Kidney (tissue), 14 donors: Measurements from ENCODE around the gene RNGTT. TPM values are rescaled to one million over a fixed set of nuclear protein-coding genes. Genes with fewer than 3 reads are reported as not detected.
"Not testable (repeated sequence)": the region's sequence is repeated elsewhere in the genome, so short reads cannot be mapped to it uniquely, and the experiment has no call there.

Experiments
- DNase-seq, 5 donors: peaks; one replicate each; pipeline ENCODE4 v3.0.0-alpha.2; 2013 to 2020
- FAIRE-seq: peaks from 2 replicates; lab custom pipeline; 2012; peaks lifted over from hg19 to GRCh38; lab: Jason Lieb, UNC
- H3K27ac ChIP-seq, 2 donors: one replicate each; pipeline ENCODE4 v1.7.0; 2013; ENCODE audit warnings: low read depth in 2 of 2, low read length in 2 of 2, inconsistent platforms in 1 of 2
- H3K27me3 ChIP-seq: one replicate; pipeline ENCODE4 v1.7.1; 2013; ENCODE audit warnings: low read length, inconsistent platforms; ENCODE audit not compliant: control insufficient read depth, insufficient read depth
- H3K36me3 ChIP-seq, 3 donors: one replicate each; pipeline versions ENCODE4 v1.7.0 to v1.7.1; 2013; ENCODE audit warnings: low read length in 3 of 3, control low read depth in 1 of 3, inconsistent platforms in 1 of 3; ENCODE audit not compliant: insufficient read depth in 3 of 3, control insufficient read depth in 2 of 3
- H3K4me1 ChIP-seq, 3 donors: one replicate each; pipeline versions ENCODE4 v1.7.0 to v1.7.1; 2013; ENCODE audit warnings: low read length in 3 of 3, inconsistent platforms in 1 of 3, low read depth in 1 of 3; ENCODE audit not compliant: control insufficient read depth in 2 of 3, insufficient read depth in 2 of 3
- H3K4me3 ChIP-seq, 3 donors: one replicate each; pipeline versions ENCODE4 v1.7.0 to v1.8.1; 2013; ENCODE audit warnings: low read length in 3 of 3, control low read depth in 1 of 3, inconsistent platforms in 1 of 3
- H3K9ac ChIP-seq, 3 donors: one replicate each; pipeline versions ENCODE4 v1.7.0 to v1.7.1; 2013; ENCODE audit warnings: low read length in 3 of 3, control low read depth in 1 of 3, inconsistent platforms in 1 of 3
- H3K9me3 ChIP-seq, 3 donors: one replicate each; pipeline versions ENCODE4 v1.7.0 to v1.7.1; 2013; ENCODE audit warnings: low read length in 3 of 3, control low read depth in 1 of 3, inconsistent platforms in 1 of 3; ENCODE audit not compliant: control insufficient read depth in 2 of 3, insufficient read depth in 1 of 3
- intact Hi-C: fragments of 100-400 bp; cut with DNase I; formaldehyde crosslinking; loops from one replicate; pipeline ENCODE4 v1.11.1; 2022
- polyA plus RNA-seq: library from polyadenylated mRNA; stranded (reverse); fragments of 350-450 nt; fragmentation: Illumina TruSeq; extraction: RNeasy Lipid Tissue Mini Kit (QIAGEN cat#74804); gene quantifications from one replicate; pipeline ENCODE4 v1.2.3, GENCODE V29; 2014; ENCODE audit warnings: low read depth, low replicate concordance; ENCODE audit not compliant: insufficient read depth
- total RNA-seq: library from RNA; stranded (reverse); fragmentation: NEBNext Ultra II Directional; extraction: Animal tissue kit (Norgen Biotek cat#: 25700); gene quantifications from one replicate; pipeline ENCODE4 v1.2.1, GENCODE V29; 2021
- TF ChIP-seq, protein P1 (sequence below): IDR thresholded peaks from 3 replicates; pipeline ENCODE4 v1.5.1; 2012; ENCODE audit warnings: mild to moderate bottlenecking, moderate library complexity, borderline replicate concordance; ENCODE audit not compliant: insufficient read depth; ENCODE audit errors: extremely low read depth
- donor health status: control.
- donor health status: control.
- donor health status: control.
- donor health status: control.
- donor health status: control.
- donor health status: DM: yes; HTN: yes; CAD: no.
- donor health status: Normal renal cell carcinoma (clear cell type).

The RNGTT gene
- total and polyA plus RNA-seq, 2 donors from 2014 or later, result 5.4 to 13.8 TPM

- Histone ChIP-seq H3K36me3 (no peaks in the 10 kb centered on the region), H3K4me1 (no peaks in the 10 kb centered on the region), H3K27me3 (no peaks in the 10 kb centered on the region), H3K27ac (no peak overlapping the region), H3K4me3 (no peak overlapping the region), H3K9ac (no peak overlapping the region), H3K9me3 (no peaks in the 10 kb centered on the region)
- intact Hi-C loops, result no loop called here
- TF ChIP-seq, protein P1, sequence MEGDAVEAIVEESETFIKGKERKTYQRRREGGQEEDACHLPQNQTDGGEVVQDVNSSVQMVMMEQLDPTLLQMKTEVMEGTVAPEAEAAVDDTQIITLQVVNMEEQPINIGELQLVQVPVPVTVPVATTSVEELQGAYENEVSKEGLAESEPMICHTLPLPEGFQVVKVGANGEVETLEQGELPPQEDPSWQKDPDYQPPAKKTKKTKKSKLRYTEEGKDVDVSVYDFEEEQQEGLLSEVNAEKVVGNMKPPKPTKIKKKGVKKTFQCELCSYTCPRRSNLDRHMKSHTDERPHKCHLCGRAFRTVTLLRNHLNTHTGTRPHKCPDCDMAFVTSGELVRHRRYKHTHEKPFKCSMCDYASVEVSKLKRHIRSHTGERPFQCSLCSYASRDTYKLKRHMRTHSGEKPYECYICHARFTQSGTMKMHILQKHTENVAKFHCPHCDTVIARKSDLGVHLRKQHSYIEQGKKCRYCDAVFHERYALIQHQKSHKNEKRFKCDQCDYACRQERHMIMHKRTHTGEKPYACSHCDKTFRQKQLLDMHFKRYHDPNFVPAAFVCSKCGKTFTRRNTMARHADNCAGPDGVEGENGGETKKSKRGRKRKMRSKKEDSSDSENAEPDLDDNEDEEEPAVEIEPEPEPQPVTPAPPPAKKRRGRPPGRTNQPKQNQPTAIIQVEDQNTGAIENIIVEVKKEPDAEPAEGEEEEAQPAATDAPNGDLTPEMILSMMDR, result no peak
- FAIRE-seq, result no peak
- DNase-seq, result peak in 1 of 5 donors; percentile 4
These were observed 177.9 kb downstream of the RNGTT start for GRCh38 chr6:88785478-88785877.

DNA sequence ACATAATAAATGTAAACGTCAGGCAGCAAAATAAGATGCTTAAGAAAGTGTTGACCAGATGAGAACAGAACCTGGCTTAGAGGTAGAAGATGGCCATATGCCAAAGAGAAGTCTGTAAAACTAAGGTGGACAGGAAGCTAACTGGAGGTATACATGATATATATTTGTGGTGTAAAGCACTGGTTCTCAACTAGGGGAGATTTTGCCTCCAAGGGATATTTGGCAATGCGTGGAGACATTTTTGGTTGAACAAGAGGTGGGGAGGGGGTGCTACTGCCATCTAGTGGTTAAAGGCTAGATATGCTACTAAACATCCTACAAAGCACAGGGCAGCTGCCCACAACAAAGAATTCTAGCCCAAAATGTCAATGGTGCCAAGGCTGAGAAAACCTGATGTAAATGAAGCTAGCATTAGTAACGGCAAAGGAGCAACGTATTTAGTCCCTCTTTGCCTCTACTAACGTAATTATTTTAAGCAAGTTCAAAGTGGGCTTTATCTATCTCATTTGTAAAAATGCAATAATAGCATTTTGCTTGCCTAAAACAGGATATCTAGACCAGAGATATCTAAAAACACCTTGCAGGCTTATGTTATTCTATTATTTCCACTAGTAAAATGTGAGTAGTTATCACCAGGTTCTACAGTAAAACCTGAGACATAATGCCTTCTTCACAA, 182.6 kb downstream of the RNGTT start:
- Histone ChIP-seq H3K9ac (no peak overlapping the region), H3K4me1 (no peaks in the 10 kb centered on the region), H3K4me3 (no peak overlapping the region), H3K36me3 (no peaks in the 10 kb centered on the region), H3K27ac (no peak overlapping the region), H3K27me3 (no peaks in the 10 kb centered on the region), H3K9me3 (no peaks in the 10 kb centered on the region)
- peak in 3 of 5 donors; percentile 50 to 81 (median 62) for DNase-seq
- TF ChIP-seq, protein P1, result peak; percentile 66
- intact Hi-C loops, result no loop called here
- no peak for FAIRE-seq

DNA sequence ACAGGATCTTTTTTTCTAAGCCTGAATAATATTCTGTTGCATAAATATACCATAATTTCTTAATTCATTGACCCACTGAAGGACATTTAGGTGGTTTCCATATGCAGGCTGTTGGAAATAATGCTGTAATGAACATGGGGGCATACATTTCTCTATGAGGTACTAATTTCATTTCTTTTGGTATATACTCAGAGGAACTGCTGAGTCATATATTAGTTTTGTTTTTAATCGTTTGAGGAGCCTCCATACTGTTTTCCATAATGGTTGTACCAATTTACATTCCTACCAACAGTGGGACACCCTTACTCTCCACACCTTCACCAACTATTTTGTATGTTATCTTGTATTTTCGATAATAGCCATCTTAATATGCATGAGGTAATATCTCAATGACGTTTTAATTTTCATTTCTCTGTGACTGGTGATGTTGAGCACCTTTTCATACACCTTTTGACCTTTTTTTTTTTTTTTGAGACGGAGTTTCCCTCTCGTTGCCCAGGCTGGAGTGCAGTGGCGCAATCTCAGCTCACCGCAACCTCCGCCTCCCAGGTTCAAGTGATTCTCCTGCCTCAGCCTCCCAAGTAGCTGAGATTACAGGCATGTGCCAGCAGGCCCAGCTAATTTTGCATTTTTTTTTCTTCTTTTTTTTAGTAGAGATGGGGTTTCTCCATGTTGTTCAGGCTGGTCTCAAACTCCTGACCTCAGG, 187.4 kb downstream of the RNGTT start:
- TF ChIP-seq, protein P1, result no peak
- FAIRE-seq (no peak), DNase-seq (no peak)
- Histone ChIP-seq H3K27me3 (no peaks in the 10 kb centered on the region), H3K4me1 (no peaks in the 10 kb centered on the region), H3K4me3 (no peak overlapping the region), H3K9ac (no peak overlapping the region), H3K9me3 (no peaks in the 10 kb centered on the region), H3K27ac (no peak overlapping the region), H3K36me3 (no peaks in the 10 kb centered on the region)
- intact Hi-C loops, result no loop called here

- H3K4me3 ChIP-seq, H3K27me3 ChIP-seq, FAIRE-seq, DNase-seq, H3K27ac ChIP-seq, H3K4me1 ChIP-seq, intact Hi-C loops, H3K9ac ChIP-seq, H3K9me3 ChIP-seq, H3K36me3 ChIP-seq: not testable (repeated sequence)
These were observed 195.3 kb downstream of the RNGTT start for GRCh38 chr6:88768114-88768513.
